H9 (cell line): Measurements from ENCODE around the gene ITGA1. TPM values are rescaled to one million over a fixed set of nuclear protein-coding genes. Genes with fewer than 3 reads are reported as not detected.

Experiments
- DNase-seq: peaks from one replicate; pipeline ENCODE4 v3.0.0-alpha.2; 2017
- H2AFZ ChIP-seq: one replicate; pipeline ENCODE4 v1.6.1; 2013; ENCODE audit warnings: mild to moderate bottlenecking, low read length, control low read depth, moderate library complexity
- H2AK5ac ChIP-seq: 2 replicates; pipeline ENCODE4 v1.6.1; 2013; ENCODE audit warnings: low read length, control low read depth, mixed read lengths; ENCODE audit not compliant: insufficient read length
- H2BK120ac ChIP-seq: one replicate; pipeline ENCODE4 v1.6.1; 2013; ENCODE audit warnings: low read depth, mild to moderate bottlenecking, low read length, control low read depth, inconsistent platforms; ENCODE audit not compliant: poor library complexity, severe bottlenecking
- H2BK12ac ChIP-seq: 2 replicates; pipeline ENCODE4 v1.6.1; 2013; ENCODE audit warnings: low read length, control low read depth, mixed read lengths, low read depth; ENCODE audit not compliant: insufficient read length
- H2BK15ac ChIP-seq: 2 replicates; pipeline ENCODE4 v1.6.1; 2013; ENCODE audit warnings: low read depth, low read length, control low read depth
- H2BK20ac ChIP-seq: one replicate; pipeline ENCODE4 v1.6.1; 2013; ENCODE audit warnings: low read depth, mild to moderate bottlenecking, low read length, control low read depth, inconsistent platforms; ENCODE audit not compliant: poor library complexity, severe bottlenecking
- H2BK5ac ChIP-seq: 2 replicates; pipeline ENCODE4 v1.6.1; 2013; ENCODE audit warnings: low read length, control low read depth, mixed read lengths; ENCODE audit not compliant: insufficient read length
- H3K14ac ChIP-seq: 2 replicates; pipeline ENCODE4 v1.6.1; 2013; ENCODE audit warnings: low read length, control low read depth; ENCODE audit not compliant: insufficient read depth
- H3K18ac ChIP-seq: 2 replicates; pipeline ENCODE4 v1.6.1; 2013; ENCODE audit warnings: low read depth, mild to moderate bottlenecking, mixed read lengths, low read length, control low read depth; ENCODE audit not compliant: insufficient read length
- H3K23ac ChIP-seq: 2 replicates; pipeline ENCODE4 v1.6.1; 2013; ENCODE audit warnings: low read length, control low read depth, mixed read lengths, low read depth; ENCODE audit not compliant: insufficient read length
- H3K23me2 ChIP-seq: 2 replicates; pipeline ENCODE4 v1.6.1; 2013; ENCODE audit warnings: low read depth, mild to moderate bottlenecking, mixed read lengths, low read length, control low read depth; ENCODE audit not compliant: insufficient read length, poor library complexity, severe bottlenecking
- H3K27ac ChIP-seq: 2 replicates; pipeline ENCODE4 v1.5.1; 2013; ENCODE audit warnings: low read length, control low read depth, mixed read lengths, low read depth; ENCODE audit not compliant: insufficient read length
- H3K27me3 ChIP-seq: 2 replicates; pipeline ENCODE4 v1.6.1; 2013; ENCODE audit warnings: low read length, control low read depth, inconsistent platforms; ENCODE audit not compliant: insufficient read depth
- H3K4ac ChIP-seq: 2 replicates; pipeline ENCODE4 v1.6.1; 2013; ENCODE audit warnings: low read depth, mild to moderate bottlenecking, control low read depth, inconsistent platforms, low read length, moderate library complexity
- H3K4me1 ChIP-seq: 2 replicates; pipeline ENCODE4 v1.6.1; 2013; ENCODE audit warnings: low read length, control low read depth, inconsistent platforms; ENCODE audit not compliant: insufficient read depth
- H3K4me2 ChIP-seq: 2 replicates; pipeline ENCODE4 v1.6.1; 2013; ENCODE audit warnings: low read length, control low read depth, mixed read lengths; ENCODE audit not compliant: insufficient read length, insufficient read depth
- H3K56ac ChIP-seq: 2 replicates; pipeline ENCODE4 v1.6.1; 2013; ENCODE audit warnings: low read depth, mild to moderate bottlenecking, mixed read lengths, low read length, control low read depth; ENCODE audit not compliant: insufficient read length
- H3K79me1 ChIP-seq: 2 replicates; pipeline ENCODE4 v1.6.1; 2013; ENCODE audit warnings: low read depth, mild to moderate bottlenecking, moderate library complexity, low read length, control low read depth, inconsistent platforms; ENCODE audit not compliant: insufficient read depth, poor library complexity, severe bottlenecking
- H3K79me2 ChIP-seq: 2 replicates; pipeline ENCODE4 v1.6.1; 2013; ENCODE audit warnings: low read length, control low read depth, inconsistent platforms; ENCODE audit not compliant: insufficient read depth
- H3K9ac ChIP-seq: 2 replicates; pipeline ENCODE4 v1.6.1; 2013; ENCODE audit warnings: low read length, control low read depth, mixed read lengths; ENCODE audit not compliant: insufficient read length; ENCODE audit errors: extremely low read depth
- H3K9me3 ChIP-seq: one replicate; pipeline ENCODE4 v1.6.1; 2013; ENCODE audit warnings: low read depth, low read length, inconsistent platforms; ENCODE audit not compliant: control insufficient read depth
- H3T11ph ChIP-seq: one replicate; pipeline ENCODE4 v1.6.1; 2013; ENCODE audit warnings: mild to moderate bottlenecking, low read length, control low read depth, inconsistent platforms
- H4K20me1 ChIP-seq: one replicate; pipeline ENCODE4 v1.6.1; 2013; ENCODE audit not compliant: control insufficient read depth, insufficient read length, insufficient read depth
- H4K5ac ChIP-seq: 2 replicates; pipeline ENCODE4 v1.6.1; 2013; ENCODE audit warnings: low read depth, mild to moderate bottlenecking, mixed read lengths, low read length, control low read depth; ENCODE audit not compliant: insufficient read length
- H4K8ac ChIP-seq: replicated peaks from 2 replicates; pipeline ENCODE4 v1.6.1; 2013; ENCODE audit warnings: low read length, control low read depth, mixed read lengths, low read depth; ENCODE audit not compliant: insufficient read length
- H4K91ac ChIP-seq: 2 replicates; pipeline ENCODE4 v1.6.1; 2013; ENCODE audit warnings: low read depth, mild to moderate bottlenecking, moderate library complexity, mixed read lengths, low read length, control low read depth; ENCODE audit not compliant: insufficient read length
- H3K27ac Mint-ChIP-seq, 3 experiments: 2 replicates in 2 of 3; 3 replicates in 1 of 3; pipeline ENCODE4 v1.8.0; 2020 to 2021; ENCODE audit warnings: mixed read lengths in 3 of 3, mild to moderate bottlenecking in 1 of 3, moderate library complexity in 1 of 3
- H3K27me3 Mint-ChIP-seq: 2 replicates; pipeline ENCODE4 v1.8.0; 2021; ENCODE audit warnings: low read depth, mild to moderate bottlenecking, moderate library complexity, mixed read lengths
- H3K36me3 Mint-ChIP-seq, 3 experiments: 2 replicates in 2 of 3; 3 replicates in 1 of 3; pipeline ENCODE4 v1.8.0; 2020 to 2021; ENCODE audit warnings: low read depth in 3 of 3, mixed read lengths in 3 of 3; ENCODE audit not compliant: insufficient read depth in 1 of 3
- H3K4me1 Mint-ChIP-seq, 2 experiments: 2 replicates each; pipeline ENCODE4 v1.8.0; 2020; ENCODE audit warnings: mixed read lengths in 2 of 2
- H3K4me3 Mint-ChIP-seq, 2 experiments: 2 replicates in 1 of 2; 3 replicates in 1 of 2; pipeline ENCODE4 v1.8.0; 2020 to 2021; ENCODE audit warnings: mild to moderate bottlenecking in 2 of 2, mixed read lengths in 2 of 2, moderate library complexity in 1 of 2
- H3K9me3 Mint-ChIP-seq, 2 experiments: 2 replicates in 1 of 2; 3 replicates in 1 of 2; pipeline ENCODE4 v1.8.0; 2020; ENCODE audit warnings: mild to moderate bottlenecking in 2 of 2, mixed read lengths in 2 of 2, moderate library complexity in 1 of 2
- CTCF ChIP-seq: fragments of 200-600 bp; sonication (generic); conservative IDR thresholded peaks from 3 replicates; pipeline ENCODE4 v1.8.0; 2021; ENCODE audit warnings: antibody characterized with exemption, mild to moderate bottlenecking
- total RNA-seq: library from RNA; stranded (reverse); gene quantifications from 2 replicates; pipeline ENCODE4 v1.2.1, GENCODE V29; 2021

The ITGA1 gene
- total RNA-seq, 1 experiment from 2014 or later = 3.9 TPM

GRCh38 chr5:52841114-52841513 lies 53.4 kb downstream of the ITGA1 start:
- no peak overlapping the region for H3K27ac ChIP-seq

More at GRCh38 chr5:52841114-52841513, 53.4 kb downstream of the ITGA1 start:
- DNase-seq = no peak
- H3K23me2 ChIP-seq = no peaks in the 10 kb centered on the region
- H3K18ac ChIP-seq = no peak overlapping the region
- H3K23ac ChIP-seq = no peak overlapping the region
- H4K5ac ChIP-seq = no peak overlapping the region
- H3K79me2 ChIP-seq = no peaks in the 10 kb centered on the region
- H2BK120ac ChIP-seq = no peak overlapping the region
- no peak overlapping the region for H2BK5ac ChIP-seq
- H2AK5ac ChIP-seq = no peak overlapping the region
- H3K9me3 ChIP-seq = no peaks in the 10 kb centered on the region
- no peak overlapping the region for H3K4me3 Mint-ChIP-seq
- no peak overlapping the region for H3K14ac ChIP-seq
- no peaks in the 10 kb centered on the region for H3K4me1 Mint-ChIP-seq
- no peaks in the 10 kb centered on the region for H3K9me3 Mint-ChIP-seq
- no peak overlapping the region for H4K8ac ChIP-seq
- no peak overlapping the region for H2AFZ ChIP-seq
- H3K27ac Mint-ChIP-seq = no peak overlapping the region
- no peaks in the 10 kb centered on the region for H4K20me1 ChIP-seq
- no peak overlapping the region for H3T11ph ChIP-seq
- no peaks in the 10 kb centered on the region for H3K27me3 ChIP-seq
- no peak overlapping the region for H2BK20ac ChIP-seq
- no peak overlapping the region for H2BK15ac ChIP-seq
- H2BK12ac ChIP-seq = no peak overlapping the region
- H3K27me3 Mint-ChIP-seq = no peaks in the 10 kb centered on the region; the same call in 1 of the 2 replicates
- H3K9ac ChIP-seq = no peak overlapping the region
- H4K91ac ChIP-seq = no peak overlapping the region
- H3K4me2 ChIP-seq = no peak overlapping the region
- no peak overlapping the region for H3K4ac ChIP-seq
- TF ChIP-seq CTCF = no peak
- H3K4me1 ChIP-seq = no peaks in the 10 kb centered on the region
- no peak overlapping the region for H3K56ac ChIP-seq
- no peaks in the 10 kb centered on the region for H3K79me1 ChIP-seq
- no peaks in the 10 kb centered on the region for H3K36me3 Mint-ChIP-seq
